Retinal pigment epithelial cell (primary cell): ENCODE data around the gene NR5A2.

Experiments
- DNase-seq: peaks from one replicate; pipeline ENCODE4 v3.0.0-alpha.2; 2010; ENCODE audit warnings: low read depth
- H3K4me3 ChIP-seq: 2 replicates; pipeline ENCODE4 v1.5.1; 2011; ENCODE audit warnings: mild to moderate bottlenecking, low read length, control low read depth, moderate library complexity
- TF ChIP-seq, protein P1 (sequence below): conservative IDR thresholded peaks from 2 replicates; pipeline ENCODE4 v1.5.1; 2011; ENCODE audit warnings: low read depth, low read length, control low read depth, inconsistent platforms

Gene NR5A2

GRCh38 chr1:200191993-200192392, 164.5 kb downstream of the NR5A2 start:
- no peak for DNase-seq
- TF ChIP-seq, protein P1, sequence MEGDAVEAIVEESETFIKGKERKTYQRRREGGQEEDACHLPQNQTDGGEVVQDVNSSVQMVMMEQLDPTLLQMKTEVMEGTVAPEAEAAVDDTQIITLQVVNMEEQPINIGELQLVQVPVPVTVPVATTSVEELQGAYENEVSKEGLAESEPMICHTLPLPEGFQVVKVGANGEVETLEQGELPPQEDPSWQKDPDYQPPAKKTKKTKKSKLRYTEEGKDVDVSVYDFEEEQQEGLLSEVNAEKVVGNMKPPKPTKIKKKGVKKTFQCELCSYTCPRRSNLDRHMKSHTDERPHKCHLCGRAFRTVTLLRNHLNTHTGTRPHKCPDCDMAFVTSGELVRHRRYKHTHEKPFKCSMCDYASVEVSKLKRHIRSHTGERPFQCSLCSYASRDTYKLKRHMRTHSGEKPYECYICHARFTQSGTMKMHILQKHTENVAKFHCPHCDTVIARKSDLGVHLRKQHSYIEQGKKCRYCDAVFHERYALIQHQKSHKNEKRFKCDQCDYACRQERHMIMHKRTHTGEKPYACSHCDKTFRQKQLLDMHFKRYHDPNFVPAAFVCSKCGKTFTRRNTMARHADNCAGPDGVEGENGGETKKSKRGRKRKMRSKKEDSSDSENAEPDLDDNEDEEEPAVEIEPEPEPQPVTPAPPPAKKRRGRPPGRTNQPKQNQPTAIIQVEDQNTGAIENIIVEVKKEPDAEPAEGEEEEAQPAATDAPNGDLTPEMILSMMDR = no peak
- no peak overlapping the region for H3K4me3 ChIP-seq

DNA sequence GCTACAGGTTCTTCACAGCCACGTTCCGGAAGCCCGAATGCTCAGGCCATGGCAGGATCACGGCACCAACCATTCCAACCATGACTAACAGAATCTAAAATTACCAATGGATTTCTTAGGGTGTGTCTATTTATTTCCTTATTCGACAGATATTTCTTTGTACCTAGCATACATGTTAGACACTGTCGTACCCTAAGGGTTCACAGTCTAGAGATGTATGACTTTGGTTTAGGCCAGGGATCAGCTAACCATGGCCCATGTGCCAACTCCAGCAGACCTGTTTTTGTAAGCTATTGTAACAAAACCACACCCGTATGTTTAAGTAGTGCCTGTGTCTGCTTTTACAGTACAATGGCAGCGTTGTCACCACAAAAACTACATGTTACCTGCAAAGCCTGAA, 167.0 kb downstream of the NR5A2 start:
- no peak overlapping the region for H3K4me3 ChIP-seq
- TF ChIP-seq, protein P1 = no peak
- no peak for DNase-seq

- H3K4me3 ChIP-seq = no peak overlapping the region
- TF ChIP-seq, protein P1 = no peak
- no peak for DNase-seq
Observed at GRCh38 chr1:200198236-200198635, 170.7 kb downstream of the NR5A2 start.

GRCh38 chr1:200205216-200205995, 177.9 kb downstream of the NR5A2 start:
- DNase-seq = no peak
- TF ChIP-seq, protein P1 = no peak
- H3K4me3 ChIP-seq = no peak overlapping the region

- TF ChIP-seq, protein P1 = no peak
- DNase-seq = no peak
Observed at GRCh38 chr1:200206340-200206739, 178.8 kb downstream of the NR5A2 start.

DNA sequence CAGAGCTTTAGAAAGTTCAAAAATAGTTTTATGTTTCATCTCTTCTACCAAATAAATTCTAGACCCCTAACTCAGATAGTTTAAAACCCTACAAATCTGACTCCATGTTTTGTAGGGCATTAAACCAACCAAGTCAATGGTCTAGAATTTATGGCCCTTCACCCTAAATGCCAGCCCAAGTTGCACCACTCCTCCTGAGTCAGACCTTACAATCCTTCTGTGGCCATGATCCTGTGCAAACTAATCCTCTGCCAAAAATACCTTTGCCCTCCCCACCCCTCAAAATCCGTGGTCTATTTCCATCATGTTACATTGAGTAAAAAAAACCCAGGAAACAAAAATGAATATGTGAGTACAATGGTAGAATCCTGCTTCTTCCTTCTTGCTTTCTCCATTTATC, 179.3 kb downstream of the NR5A2 start:
- no peak overlapping the region for H3K4me3 ChIP-seq
- no peak for DNase-seq
- TF ChIP-seq, protein P1 = no peak

More at GRCh38 chr1:200206340-200206739, 178.8 kb downstream of the NR5A2 start:
- H3K4me3 ChIP-seq = no peak overlapping the region

- H3K4me3 ChIP-seq = no peak overlapping the region
- TF ChIP-seq, protein P1 = no peak
- no peak for DNase-seq
Observed at GRCh38 chr1:200207711-200208126, 180.2 kb downstream of the NR5A2 start.
